Activated naive CD8-positive, alpha-beta T cell treated with anti-CD3 and anti-CD28 coated beads, Interleukin-2, amount 50 U/mL, for 24 hours (primary cell): Measurements from ENCODE around the gene ZBP1.

Experiments
- ATAC-seq: fragments of 150-1000 bp; cut with Tn5 transposase; one replicate; pipeline ENCODE4 v1.10.0; 2021
- DNase-seq: peaks from one replicate; pipeline ENCODE4 v3.0.0; 2021
- H3K27ac Mint-ChIP-seq: one replicate; pipeline ENCODE4 v1.8.0; 2021; ENCODE audit warnings: mild to moderate bottlenecking, mixed read lengths
- H3K27me3 Mint-ChIP-seq: one replicate; pipeline ENCODE4 v1.8.0; 2021; ENCODE audit warnings: mixed read lengths
- H3K36me3 Mint-ChIP-seq: one replicate; pipeline ENCODE4 v1.8.0; 2021; ENCODE audit warnings: low read depth, mixed read lengths
- H3K4me1 Mint-ChIP-seq: one replicate; pipeline ENCODE4 v1.8.0; 2021; ENCODE audit warnings: mixed read lengths
- H3K4me3 Mint-ChIP-seq: one replicate; pipeline ENCODE4 v1.8.0; 2021; ENCODE audit warnings: mild to moderate bottlenecking, moderate library complexity, mixed read lengths
- H3K9me3 Mint-ChIP-seq: one replicate; pipeline ENCODE4 v1.8.0; 2021; ENCODE audit warnings: mixed read lengths

The ZBP1 gene

GRCh38 chr20:57586943-57587277, 33.3 kb downstream of the ZBP1 start:
- Mint-ChIP-seq H3K36me3 (no peaks in the 10 kb centered on the region), H3K27me3 (peaks cover 21% of the 10 kb centered on the region)

GRCh38 chr20:57586370-57586793, 33.8 kb downstream of the ZBP1 start:
- Mint-ChIP-seq H3K36me3 (no peaks in the 10 kb centered on the region), H3K27ac (no peak overlapping the region), H3K9me3 (no peaks in the 10 kb centered on the region), H3K4me3 (no peak overlapping the region), H3K4me1 (no peaks in the 10 kb centered on the region), H3K27me3 (peaks cover 25% of the 10 kb centered on the region)
- DNase-seq: no peak
- ATAC-seq: no peak

More at GRCh38 chr20:57586943-57587277, 33.3 kb downstream of the ZBP1 start:
- Mint-ChIP-seq H3K9me3 (no peaks in the 10 kb centered on the region), H3K4me3 (no peak overlapping the region), H3K4me1 (no peaks in the 10 kb centered on the region), H3K27ac (no peak overlapping the region)
- DNase-seq: no peak
- ATAC-seq: no peak

DNA sequence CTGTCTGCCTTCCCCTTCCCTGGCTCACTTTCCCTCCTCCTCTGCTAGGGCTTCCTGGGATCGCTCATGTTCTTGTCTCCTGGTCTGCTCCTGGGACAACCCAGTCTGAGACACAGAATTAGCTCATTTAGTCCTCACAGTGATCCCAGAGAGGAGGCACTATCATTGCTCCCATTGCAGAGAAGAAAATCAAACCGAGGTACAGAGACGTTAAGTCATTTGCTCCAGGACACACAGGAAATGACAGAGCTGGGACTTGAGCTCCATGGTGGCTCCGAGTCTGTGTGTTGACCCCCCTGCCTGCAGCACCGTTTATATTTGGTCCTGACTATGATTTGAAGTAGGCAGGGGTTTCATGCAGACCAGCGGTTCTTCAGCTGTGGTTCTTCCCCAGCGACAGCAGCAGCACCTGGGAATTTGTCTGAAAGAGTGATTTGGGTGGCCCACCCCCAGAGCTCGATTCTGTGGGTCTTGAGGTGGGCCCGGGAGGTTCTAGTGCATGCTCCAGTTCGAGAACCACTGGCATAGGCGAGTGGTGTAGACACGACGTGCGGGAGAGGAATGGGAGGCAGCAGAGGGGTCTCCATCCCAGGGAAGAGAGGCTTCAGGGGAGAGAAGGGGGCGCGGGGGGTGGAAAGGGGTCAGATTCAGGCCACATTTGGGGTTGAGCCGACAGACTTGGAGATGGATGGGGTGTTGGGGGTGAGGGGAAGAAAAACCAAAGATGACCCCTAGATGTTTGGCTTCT, 34.6 kb downstream of the ZBP1 start:
- Mint-ChIP-seq H3K27ac (no peak overlapping the region), H3K4me1 (no peaks in the 10 kb centered on the region), H3K4me3 (no peak overlapping the region), H3K27me3 (peaks cover 30% of the 10 kb centered on the region), H3K9me3 (no peaks in the 10 kb centered on the region), H3K36me3 (no peaks in the 10 kb centered on the region)
- no peak for DNase-seq
- no peak for ATAC-seq

DNA sequence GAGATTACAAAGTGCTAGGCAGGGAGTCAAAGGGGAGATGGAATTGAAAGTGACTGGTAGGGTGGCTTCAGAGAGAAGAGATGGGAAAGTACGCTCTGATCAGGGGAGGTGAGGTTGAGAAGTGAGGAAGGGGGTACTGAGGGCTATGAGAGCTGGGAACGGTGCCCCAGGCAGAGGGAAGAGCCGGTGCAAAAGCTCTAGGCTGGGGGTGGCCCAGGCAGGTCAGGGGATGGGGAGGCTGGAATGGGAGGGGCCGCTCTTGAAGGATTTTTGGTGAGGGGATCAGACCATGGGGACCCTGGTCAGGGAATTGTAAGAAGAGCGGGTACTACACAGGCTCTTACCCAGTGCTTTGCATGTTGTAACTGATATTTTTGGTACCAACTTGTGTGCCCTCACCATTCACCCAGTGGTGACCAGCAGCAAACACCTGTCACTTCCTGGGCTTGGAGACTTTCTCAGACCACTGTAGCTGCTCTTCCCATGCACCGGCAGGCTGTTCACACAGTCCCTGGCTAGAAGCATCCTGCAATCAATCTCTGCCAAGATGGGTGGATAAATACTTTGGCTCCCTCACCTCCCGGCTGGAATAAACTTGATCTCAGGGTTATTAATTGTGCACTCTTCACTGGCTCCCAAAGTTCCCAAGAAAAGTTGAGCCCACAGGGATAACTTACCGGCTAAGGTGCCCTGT, 35.3 kb downstream of the ZBP1 start:
- H3K27me3 Mint-ChIP-seq: peaks cover 37% of the 10 kb centered on the region
- ATAC-seq (no peak), DNase-seq (no peak)
- no peak overlapping the region for H3K27ac Mint-ChIP-seq
- H3K4me3 Mint-ChIP-seq: no peak overlapping the region
- H3K36me3 Mint-ChIP-seq: no peaks in the 10 kb centered on the region
- no peaks in the 10 kb centered on the region for H3K9me3 Mint-ChIP-seq
- H3K4me1 Mint-ChIP-seq: no peaks in the 10 kb centered on the region

GRCh38 chr20:57583289-57584257, 36.7 kb downstream of the ZBP1 start:
- Mint-ChIP-seq H3K27me3 (peaks cover 42% of the 10 kb centered on the region), H3K36me3 (no peaks in the 10 kb centered on the region), H3K4me1 (no peaks in the 10 kb centered on the region), H3K27ac (no peak overlapping the region), H3K4me3 (no peak overlapping the region), H3K9me3 (no peaks in the 10 kb centered on the region)
- no peak for ATAC-seq
- no peak for DNase-seq

DNA sequence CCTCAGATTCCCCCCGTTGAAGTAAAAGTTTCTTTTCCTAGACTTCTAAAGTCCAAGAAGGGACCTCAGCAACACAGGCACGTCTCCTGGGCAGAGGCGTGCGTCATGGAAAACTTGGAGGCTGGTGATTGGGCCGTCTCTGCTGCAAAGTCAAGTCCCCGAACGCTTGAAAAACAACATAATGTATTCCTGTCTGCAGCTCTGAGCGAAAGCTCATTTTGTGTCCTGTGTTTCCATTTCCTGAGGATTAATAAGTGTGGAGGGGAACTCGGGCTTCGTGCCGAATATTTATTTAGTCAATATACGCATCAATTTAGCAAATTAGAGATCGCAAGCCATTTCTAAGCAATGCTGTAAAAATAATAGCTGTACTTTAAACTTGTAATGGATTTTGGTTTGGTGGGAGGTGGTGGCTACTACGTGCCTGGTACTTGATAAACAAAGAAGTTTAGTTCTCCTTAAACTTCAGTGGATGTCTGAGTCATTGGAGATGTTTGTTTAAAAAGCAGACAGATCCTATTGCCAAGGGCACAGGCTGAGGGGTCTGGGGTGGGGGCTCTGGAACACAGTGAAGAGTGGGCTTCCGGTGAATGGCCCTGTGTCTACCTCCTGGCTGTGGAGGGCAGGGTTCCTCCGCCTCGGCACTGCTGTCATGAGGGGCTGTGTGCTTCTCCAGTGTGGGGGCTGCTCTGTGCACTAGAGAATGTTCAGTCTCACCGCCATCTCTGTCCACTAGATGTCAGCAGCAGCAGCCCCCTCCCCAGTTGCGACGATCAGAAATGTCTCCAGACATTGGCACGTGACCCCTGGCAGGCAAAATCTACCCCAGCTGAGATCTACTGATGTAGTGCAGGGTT, 37.6 kb downstream of the ZBP1 start:
- H3K27me3 Mint-ChIP-seq: peaks cover 45% of the 10 kb centered on the region
- DNase-seq: no peak
- no peaks in the 10 kb centered on the region for H3K36me3 Mint-ChIP-seq
- ATAC-seq: no peak
- no peak overlapping the region for H3K27ac Mint-ChIP-seq
- no peaks in the 10 kb centered on the region for H3K4me1 Mint-ChIP-seq
- H3K4me3 Mint-ChIP-seq: no peak overlapping the region
- H3K9me3 Mint-ChIP-seq: no peaks in the 10 kb centered on the region

GRCh38 chr20:57582029-57582378, 38.2 kb downstream of the ZBP1 start:
- ATAC-seq: no peak
- Mint-ChIP-seq H3K27ac (no peak overlapping the region), H3K27me3 (peaks cover 45% of the 10 kb centered on the region)

DNA sequence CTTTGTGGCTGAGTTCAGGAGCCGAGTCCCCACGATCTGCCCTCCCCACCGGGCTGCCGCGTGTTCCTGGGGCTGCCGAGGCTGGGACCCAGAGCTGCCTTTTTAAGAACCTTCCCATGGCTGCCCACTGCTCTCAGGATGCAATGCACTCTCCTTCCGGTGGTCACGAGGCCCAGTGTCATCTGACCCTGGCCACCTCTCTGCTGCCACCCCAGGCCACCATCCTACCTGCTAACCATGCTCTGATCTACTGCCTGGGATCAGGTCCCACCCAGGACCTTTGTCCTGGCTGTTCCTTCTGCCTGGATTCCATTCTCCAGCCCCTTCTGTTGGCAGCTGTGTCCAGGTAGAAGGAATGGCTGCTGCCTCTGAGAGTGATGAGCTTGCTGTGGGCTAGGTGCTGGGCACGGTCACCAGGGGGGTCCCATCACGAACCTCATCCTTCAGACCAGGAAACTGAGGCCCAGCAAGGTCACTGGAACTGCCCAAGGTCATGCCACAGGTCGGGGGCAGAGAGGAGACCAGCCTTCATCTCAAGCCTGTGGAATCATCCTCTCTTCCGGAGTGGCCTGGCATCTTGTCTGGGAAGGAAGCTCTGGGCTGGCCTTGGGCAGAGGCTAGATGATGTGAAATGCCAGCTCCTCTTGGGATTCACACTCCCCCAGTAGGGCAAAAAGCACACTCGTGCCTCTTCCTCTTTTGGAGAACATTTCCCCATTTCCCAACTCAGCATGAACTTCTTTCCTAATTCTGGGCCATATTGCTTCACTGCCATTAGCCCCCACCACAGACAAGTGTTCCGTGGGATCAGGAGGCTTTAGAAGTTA, 38.8 kb downstream of the ZBP1 start:
- ATAC-seq (no peak), DNase-seq (no peak)
- Mint-ChIP-seq H3K4me3 (no peak overlapping the region), H3K27ac (no peak overlapping the region), H3K4me1 (no peaks in the 10 kb centered on the region), H3K27me3 (peaks cover 45% of the 10 kb centered on the region), H3K9me3 (no peaks in the 10 kb centered on the region), H3K36me3 (no peaks in the 10 kb centered on the region)

More at GRCh38 chr20:57582029-57582378, 38.2 kb downstream of the ZBP1 start:
- Mint-ChIP-seq H3K36me3 (no peaks in the 10 kb centered on the region), H3K4me1 (no peaks in the 10 kb centered on the region), H3K4me3 (no peak overlapping the region), H3K9me3 (no peaks in the 10 kb centered on the region)
- no peak for DNase-seq

DNA sequence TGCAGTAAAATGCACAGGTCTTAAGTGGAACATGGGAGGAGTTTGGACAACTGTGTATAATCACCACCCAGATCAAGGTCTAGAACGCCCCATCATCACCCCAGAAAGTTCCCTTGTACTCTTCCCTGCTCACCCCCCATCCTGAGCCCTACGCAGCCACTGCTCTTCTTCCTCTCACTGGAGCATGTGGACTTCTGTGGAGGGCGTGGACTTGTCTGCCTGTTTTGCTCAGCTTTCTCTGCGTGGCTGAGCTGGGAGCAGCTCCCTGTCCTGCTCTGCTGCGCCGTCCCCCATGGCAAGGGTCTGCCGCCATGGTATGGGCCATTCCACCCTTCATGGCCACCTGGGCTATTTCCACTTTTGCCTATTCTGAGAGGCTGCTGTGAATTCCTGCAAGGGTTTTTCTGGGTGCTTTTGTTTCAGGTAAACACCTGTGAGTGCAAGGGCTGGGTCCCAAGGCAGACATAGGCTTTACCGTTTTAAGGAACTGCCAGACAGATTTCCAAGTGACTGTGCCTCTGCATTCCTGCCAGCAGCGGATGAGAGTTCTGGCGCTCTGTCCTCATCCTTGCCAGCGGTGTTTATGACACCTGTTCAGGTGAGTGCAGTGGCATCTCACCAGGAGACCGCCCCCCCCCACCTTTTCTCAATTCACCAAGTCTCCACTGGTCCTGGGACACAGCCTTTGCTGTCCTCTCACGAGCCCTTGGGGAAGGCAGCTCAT, 39.6 kb downstream of the ZBP1 start:
- Mint-ChIP-seq H3K4me3 (no peak overlapping the region), H3K4me1 (no peaks in the 10 kb centered on the region), H3K9me3 (no peaks in the 10 kb centered on the region), H3K36me3 (no peaks in the 10 kb centered on the region), H3K27me3 (peaks cover 43% of the 10 kb centered on the region), H3K27ac (no peak overlapping the region)
- DNase-seq (no peak), ATAC-seq (no peak)

DNA sequence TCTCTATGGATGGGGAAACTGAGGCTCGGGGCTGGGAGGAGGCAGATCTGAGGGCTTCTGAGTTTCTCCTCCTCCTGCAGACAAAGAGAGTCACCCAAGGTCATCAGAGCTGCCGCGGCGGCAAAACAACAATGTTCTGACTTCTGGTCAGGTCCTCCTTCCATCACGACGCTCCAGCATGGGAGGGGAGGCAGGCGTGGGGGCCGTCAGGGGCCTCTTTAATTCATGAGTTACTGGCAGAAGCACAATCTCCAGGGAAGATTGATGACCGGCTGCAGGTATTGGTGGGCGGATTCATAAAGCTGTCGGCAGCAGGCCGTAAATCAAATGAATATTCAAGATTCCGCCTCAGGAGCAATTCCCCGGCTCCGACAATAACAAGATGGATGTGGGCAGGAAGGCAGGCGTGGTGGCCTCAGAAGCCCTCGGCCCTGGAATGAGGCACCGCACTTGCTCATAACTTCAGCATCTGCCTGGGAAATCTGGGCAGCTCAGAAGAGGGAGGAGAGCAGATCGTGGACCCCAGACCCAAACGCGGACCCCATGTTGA, 40.3 kb downstream of the ZBP1 start:
- ATAC-seq: no peak
- peaks cover 39% of the 10 kb centered on the region for H3K27me3 Mint-ChIP-seq
- no peak overlapping the region for H3K4me3 Mint-ChIP-seq
- H3K36me3 Mint-ChIP-seq: no peaks in the 10 kb centered on the region
- H3K27ac Mint-ChIP-seq: no peak overlapping the region
- no peaks in the 10 kb centered on the region for H3K4me1 Mint-ChIP-seq
- DNase-seq: no peak
- no peaks in the 10 kb centered on the region for H3K9me3 Mint-ChIP-seq

GRCh38 chr20:57579331-57579897, 40.8 kb downstream of the ZBP1 start:
- Mint-ChIP-seq H3K4me1 (no peaks in the 10 kb centered on the region), H3K36me3 (no peaks in the 10 kb centered on the region), H3K4me3 (no peak overlapping the region), H3K27ac (no peak overlapping the region), H3K9me3 (no peaks in the 10 kb centered on the region), H3K27me3 (peaks cover 35% of the 10 kb centered on the region)
- ATAC-seq (no peak), DNase-seq (no peak)

DNA sequence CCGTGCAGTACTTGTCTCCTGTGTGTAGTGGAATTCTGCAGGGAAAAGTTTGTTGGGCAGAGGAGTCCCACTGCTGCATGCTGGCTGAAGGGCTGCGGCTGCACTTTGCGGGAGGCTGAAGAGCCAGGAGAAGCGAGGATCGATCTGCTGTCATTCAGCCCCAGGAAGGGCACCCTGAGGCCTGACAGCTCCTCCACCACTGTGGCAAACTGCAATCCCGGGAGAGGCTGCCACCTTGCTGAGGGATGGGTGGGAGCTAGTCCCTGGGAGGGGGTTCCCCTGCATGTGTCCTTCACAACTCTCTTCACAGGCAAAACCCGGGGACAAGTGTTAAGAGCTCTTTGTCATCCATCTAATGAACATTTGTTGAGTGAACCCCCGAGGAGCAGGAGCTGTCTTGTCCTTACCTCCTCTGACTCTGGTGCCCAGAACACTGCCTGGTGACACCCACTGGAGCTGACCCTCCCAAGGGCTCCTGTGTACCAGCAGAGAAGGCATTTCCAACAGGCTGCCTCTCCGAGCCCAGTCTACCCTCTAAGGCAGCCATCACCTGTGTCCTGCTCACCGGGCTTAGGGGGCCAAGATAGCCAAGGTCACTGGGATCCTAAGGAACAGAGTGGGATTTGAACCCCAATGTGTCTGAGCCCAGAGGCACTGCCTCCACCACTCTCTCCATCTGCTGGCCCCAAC, 41.6 kb downstream of the ZBP1 start:
- H3K9me3 Mint-ChIP-seq: no peaks in the 10 kb centered on the region
- DNase-seq: no peak
- H3K27me3 Mint-ChIP-seq: peaks cover 38% of the 10 kb centered on the region

More for the DNA sequence above, 41.6 kb downstream of the ZBP1 start:
- no peaks in the 10 kb centered on the region for H3K36me3 Mint-ChIP-seq
- ATAC-seq: no peak
- H3K4me3 Mint-ChIP-seq: no peak overlapping the region
- H3K27ac Mint-ChIP-seq: no peak overlapping the region
- no peaks in the 10 kb centered on the region for H3K4me1 Mint-ChIP-seq
